Loucy (cell line): Measurements from ENCODE around the gene RAB30.

Experiments
- H2AFZ ChIP-seq: fragments of 200-600 bp; sonication (generic); 2 replicates; pipeline ENCODE4 v1.6.0; 2016; ENCODE audit warnings: antibody characterized with exemption, mild to moderate bottlenecking, low read length, moderate library complexity
- H3F3A ChIP-seq: fragments of 200-600 bp; 2 replicates; pipeline ENCODE4 v1.6.0; 2016; ENCODE audit warnings: antibody characterized with exemption, low read depth, mild to moderate bottlenecking
- H3K27me3 ChIP-seq: fragments of 200-600 bp; sonication (generic); 2 replicates; pipeline ENCODE4 v1.6.1; 2014; ENCODE audit warnings: low read length, mild to moderate bottlenecking; ENCODE audit not compliant: insufficient read depth, poor library complexity, severe bottlenecking
- H3K36me3 ChIP-seq: fragments of 200-600 bp; sonication (generic); 2 replicates; pipeline ENCODE4 v1.6.1; 2016; ENCODE audit warnings: low read length; ENCODE audit not compliant: insufficient read depth
- H3K4me1 ChIP-seq: fragments of 200-600 bp; sonication (generic); 2 replicates; pipeline ENCODE4 v1.5.1; 2014; ENCODE audit warnings: low read length, mild to moderate bottlenecking; ENCODE audit not compliant: insufficient read depth, poor library complexity, severe bottlenecking
- H3K4me2 ChIP-seq: fragments of 200-600 bp; sonication (generic); 2 replicates; pipeline ENCODE4 v1.6.0; 2014; ENCODE audit warnings: antibody characterized with exemption, low read length, low read depth, mild to moderate bottlenecking; ENCODE audit not compliant: poor library complexity, severe bottlenecking
- H3K4me3 ChIP-seq: fragments of 200-600 bp; sonication (generic); 2 replicates; pipeline ENCODE4 v1.5.1; 2014; ENCODE audit warnings: low read length, mild to moderate bottlenecking, mixed read lengths; ENCODE audit not compliant: poor library complexity, severe bottlenecking
- H3K79me2 ChIP-seq: fragments of 200-600 bp; sonication (generic); 2 replicates; pipeline ENCODE4 v1.6.1; 2014; ENCODE audit warnings: low read length; ENCODE audit not compliant: insufficient read depth
- H3K9ac ChIP-seq: fragments of 200-600 bp; sonication (generic); 2 replicates; pipeline ENCODE4 v1.6.0; 2014; ENCODE audit warnings: mild to moderate bottlenecking, low read depth, low read length, moderate library complexity; ENCODE audit not compliant: poor library complexity, severe bottlenecking
- H3K9me2 ChIP-seq: fragments of 200-600 bp; sonication (generic); replicated peaks from 2 replicates; pipeline ENCODE4 v1.6.1; 2016; ENCODE audit warnings: low read depth, low read length, mixed read lengths
- H3K9me3 ChIP-seq: fragments of 200-600 bp; sonication (generic); 2 replicates; pipeline ENCODE4 v1.6.1; 2014; ENCODE audit warnings: mild to moderate bottlenecking, antibody characterized with exemption, low read length, low read depth; ENCODE audit not compliant: insufficient read depth
- H4K20me1 ChIP-seq: fragments of 200-600 bp; sonication (generic); 2 replicates; pipeline ENCODE4 v1.6.0; 2014; ENCODE audit warnings: antibody characterized with exemption, low read length, mild to moderate bottlenecking; ENCODE audit not compliant: insufficient read depth, poor library complexity, severe bottlenecking
- EZH2phosphoT487 ChIP-seq: fragments of 200-600 bp; IDR thresholded peaks from 2 replicates; pipeline ENCODE4 v1.6.1; 2018; ENCODE audit warnings: antibody characterized with exemption, mild to moderate bottlenecking, moderate library complexity, borderline replicate concordance
- TF ChIP-seq, protein P1 (sequence below): fragments of 200-600 bp; sonication (generic); conservative IDR thresholded peaks from 2 replicates; pipeline ENCODE4 v1.5.1; 2014; ENCODE audit warnings: mild to moderate bottlenecking, antibody characterized with exemption, low read length

The RAB30 gene

DNA sequence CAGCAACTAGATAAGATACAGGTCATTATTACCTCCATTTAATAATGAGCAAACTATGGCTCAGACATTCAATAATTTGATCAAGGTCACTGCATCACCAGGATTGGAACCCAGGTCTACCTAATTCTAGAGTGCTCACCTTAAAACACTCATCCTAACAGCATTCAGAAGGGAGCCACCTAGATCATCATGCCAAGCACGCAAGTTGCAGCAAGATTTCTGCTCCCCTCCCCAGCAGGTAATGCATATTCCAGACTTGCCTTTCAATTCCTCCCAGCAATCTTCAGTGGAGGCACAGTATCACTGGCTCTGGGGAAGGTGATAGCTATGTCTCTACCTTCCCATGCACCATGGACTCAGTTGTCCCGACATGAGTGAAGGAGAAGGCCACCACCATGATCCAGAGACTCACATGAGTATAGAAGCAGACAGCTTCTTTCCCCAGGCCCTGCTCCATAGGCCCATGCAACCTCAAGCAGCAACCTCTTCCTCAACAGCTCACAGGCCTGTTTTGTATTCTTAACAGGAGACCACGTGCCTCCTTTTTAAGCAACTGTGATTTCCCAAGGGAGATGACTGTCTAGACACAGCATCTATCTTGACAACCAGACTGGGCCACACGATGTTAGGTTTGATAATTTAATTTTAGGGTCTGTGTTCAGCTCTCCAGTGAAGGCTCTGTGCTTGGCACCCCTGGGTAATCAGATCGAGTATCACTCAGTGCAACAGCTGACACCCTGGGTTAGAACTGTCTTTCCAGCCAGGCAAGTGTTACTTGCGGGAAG lies 36.4 kb downstream of the RAB30 start:
- Histone ChIP-seq H3K4me1 (peaks cover 22% of the 10 kb centered on the region), H3K79me2 (no peaks in the 10 kb centered on the region), H3K9me3 (no peaks in the 10 kb centered on the region), H3K9me2 (no peaks in the 10 kb centered on the region), H3K9ac (no peak overlapping the region), H3K27me3 (no peaks in the 10 kb centered on the region), H2AFZ (no peak overlapping the region), H3F3A (no peaks in the 10 kb centered on the region), H3K36me3 (no peaks in the 10 kb centered on the region), H3K4me2 (no peak overlapping the region), H3K4me3 (no peak overlapping the region), H4K20me1 (no peaks in the 10 kb centered on the region)
- TF ChIP-seq EZH2phosphoT487 = no peak
- TF ChIP-seq, protein P1, sequence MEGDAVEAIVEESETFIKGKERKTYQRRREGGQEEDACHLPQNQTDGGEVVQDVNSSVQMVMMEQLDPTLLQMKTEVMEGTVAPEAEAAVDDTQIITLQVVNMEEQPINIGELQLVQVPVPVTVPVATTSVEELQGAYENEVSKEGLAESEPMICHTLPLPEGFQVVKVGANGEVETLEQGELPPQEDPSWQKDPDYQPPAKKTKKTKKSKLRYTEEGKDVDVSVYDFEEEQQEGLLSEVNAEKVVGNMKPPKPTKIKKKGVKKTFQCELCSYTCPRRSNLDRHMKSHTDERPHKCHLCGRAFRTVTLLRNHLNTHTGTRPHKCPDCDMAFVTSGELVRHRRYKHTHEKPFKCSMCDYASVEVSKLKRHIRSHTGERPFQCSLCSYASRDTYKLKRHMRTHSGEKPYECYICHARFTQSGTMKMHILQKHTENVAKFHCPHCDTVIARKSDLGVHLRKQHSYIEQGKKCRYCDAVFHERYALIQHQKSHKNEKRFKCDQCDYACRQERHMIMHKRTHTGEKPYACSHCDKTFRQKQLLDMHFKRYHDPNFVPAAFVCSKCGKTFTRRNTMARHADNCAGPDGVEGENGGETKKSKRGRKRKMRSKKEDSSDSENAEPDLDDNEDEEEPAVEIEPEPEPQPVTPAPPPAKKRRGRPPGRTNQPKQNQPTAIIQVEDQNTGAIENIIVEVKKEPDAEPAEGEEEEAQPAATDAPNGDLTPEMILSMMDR = no peak

DNA sequence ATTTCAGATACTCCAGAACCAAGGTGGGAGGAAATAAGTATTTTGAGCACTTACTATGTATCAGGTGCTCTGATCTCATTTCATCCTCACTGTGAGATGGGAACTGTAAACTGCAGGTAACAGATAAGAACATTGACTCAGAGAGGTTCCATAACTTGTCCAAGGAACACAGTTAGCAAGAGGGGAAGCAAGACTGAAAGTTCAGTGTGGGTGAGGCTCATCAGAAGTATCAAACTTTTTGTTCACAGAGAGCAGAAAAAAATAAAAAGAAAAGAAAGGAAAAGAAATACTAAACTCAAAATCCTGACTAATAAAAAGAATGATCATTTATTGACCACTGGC lies 37.1 kb downstream of the RAB30 start:
- H2AFZ ChIP-seq = no peak overlapping the region
- H3K79me2 ChIP-seq = no peaks in the 10 kb centered on the region
- no peaks in the 10 kb centered on the region for H4K20me1 ChIP-seq
- peaks cover 22% of the 10 kb centered on the region for H3K4me1 ChIP-seq
- H3K27me3 ChIP-seq = no peaks in the 10 kb centered on the region
- no peak overlapping the region for H3K4me3 ChIP-seq
- TF ChIP-seq, protein P1 = no peak
- TF ChIP-seq EZH2phosphoT487 = no peak
- H3K9me3 ChIP-seq = no peaks in the 10 kb centered on the region
- no peak overlapping the region for H3K4me2 ChIP-seq
- no peaks in the 10 kb centered on the region for H3F3A ChIP-seq
- no peak overlapping the region for H3K9ac ChIP-seq
- no peaks in the 10 kb centered on the region for H3K9me2 ChIP-seq
- H3K36me3 ChIP-seq = no peaks in the 10 kb centered on the region

DNA sequence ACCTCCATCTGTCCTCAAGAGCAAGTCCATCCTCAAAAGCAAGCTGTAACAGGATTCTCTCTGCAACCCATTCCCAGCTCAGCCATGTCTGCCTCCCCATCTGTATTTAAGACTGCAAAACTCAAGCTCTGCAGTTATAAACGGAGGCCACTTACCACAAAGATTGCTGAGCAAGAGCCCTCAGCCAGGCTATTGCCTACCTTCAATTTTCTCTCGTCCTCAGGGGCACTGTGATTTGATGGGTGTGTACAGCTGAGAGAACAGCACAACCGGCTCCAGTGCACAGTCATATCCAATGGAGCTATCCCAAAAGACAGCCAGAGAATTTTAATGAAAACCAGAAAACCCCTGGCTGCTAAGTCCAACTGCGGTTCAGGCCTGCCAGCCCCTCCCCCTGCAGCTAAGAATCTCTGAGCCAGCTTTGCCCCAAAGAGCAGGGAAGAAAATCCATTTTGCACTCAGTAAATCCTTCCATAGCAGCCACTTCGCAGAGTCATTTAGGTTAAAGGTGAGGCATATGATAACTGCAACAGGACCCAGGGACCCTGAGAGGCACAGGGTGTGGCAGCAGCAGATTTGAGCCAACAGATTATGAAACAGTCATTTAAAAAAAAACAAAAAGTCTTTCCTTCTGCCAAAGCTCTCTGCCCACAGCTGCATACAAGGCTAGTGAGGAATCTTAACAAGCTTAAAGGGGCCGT lies 37.6 kb downstream of the RAB30 start:
- H3K4me2 ChIP-seq = no peak overlapping the region
- H3K9ac ChIP-seq = no peak overlapping the region
- H2AFZ ChIP-seq = no peak overlapping the region
- peaks cover 22% of the 10 kb centered on the region for H3K4me1 ChIP-seq
- no peaks in the 10 kb centered on the region for H3K9me2 ChIP-seq
- no peaks in the 10 kb centered on the region for H3K9me3 ChIP-seq
- no peaks in the 10 kb centered on the region for H3K27me3 ChIP-seq
- no peaks in the 10 kb centered on the region for H4K20me1 ChIP-seq
- H3K4me3 ChIP-seq = no peak overlapping the region
- H3F3A ChIP-seq = no peaks in the 10 kb centered on the region
- TF ChIP-seq, protein P1 = no peak
- no peak for TF ChIP-seq EZH2phosphoT487
- H3K36me3 ChIP-seq = no peaks in the 10 kb centered on the region
- no peaks in the 10 kb centered on the region for H3K79me2 ChIP-seq
